Dedifferentiated amniotic fluid mesenchymal stem cell (primary cell): ENCODE data around the gene C1R.

ENCODE experiments used
- DNase-seq: peaks from one replicate; pipeline ENCODE4 v3.0.0-alpha.2; 2016; ENCODE audit errors: extremely low spot score

Gene C1R

GRCh38 chr12:7099290-7099996 is 7.2 kb upstream of the C1R start:
- DNase-seq: no peak

- DNase-seq: no peak
Observed at GRCh38 chr12:7096979-7097378, 4.7 kb upstream of the C1R start.

GRCh38 chr12:7096006-7096932 is 4.0 kb upstream of the C1R start:
- DNase-seq: no peak

GRCh38 chr12:7093892-7094291 is 1.6 kb upstream of the C1R start:
- peak; percentile 39 for DNase-seq

- no peak for DNase-seq
Observed at GRCh38 chr12:7093486-7093885, 1.2 kb upstream of the C1R start.

- no peak for DNase-seq
Observed at GRCh38 chr12:7092986-7093460, 778 bp upstream of the C1R start.

GRCh38 chr12:7091660-7092228 is 501 bp downstream of the C1R start:
- no peak for DNase-seq

- DNase-seq: no peak
Observed at GRCh38 chr12:7091171-7091570, 1.1 kb downstream of the C1R start.

GRCh38 chr12:7090222-7090998 is 1.8 kb downstream of the C1R start:
- no peak for DNase-seq

- DNase-seq: no peak
Observed at GRCh38 chr12:7089196-7089871, 2.9 kb downstream of the C1R start.

GRCh38 chr12:7083125-7083524 is 9.1 kb downstream of the C1R start:
- no peak for DNase-seq

- DNase-seq: no peak
Observed at GRCh38 chr12:7081037-7081436, 11.2 kb downstream of the C1R start.

GRCh38 chr12:7079826-7080125 is 12.5 kb downstream of the C1R start:
- DNase-seq: peak; percentile 29

- DNase-seq: no peak
Observed at GRCh38 chr12:7078163-7078562, 14.1 kb downstream of the C1R start.

GRCh38 chr12:7076493-7076892 is 15.8 kb downstream of the C1R start:
- DNase-seq: no peak

- peak; percentile 40 for DNase-seq
Observed at GRCh38 chr12:7075939-7076338, 16.3 kb downstream of the C1R start.

- DNase-seq: no peak
Observed at GRCh38 chr12:7075518-7075917, 16.7 kb downstream of the C1R start.

GRCh38 chr12:7073946-7074345 is 18.3 kb downstream of the C1R start:
- DNase-seq: no peak

- no peak for DNase-seq
Observed at GRCh38 chr12:7072554-7072953, 19.7 kb downstream of the C1R start.

- DNase-seq: no peak
Observed at GRCh38 chr12:7072035-7072434, 20.2 kb downstream of the C1R start.

- no peak for DNase-seq
Observed at GRCh38 chr12:7069386-7069785, 22.9 kb downstream of the C1R start.

GRCh38 chr12:7068994-7069346 is 23.3 kb downstream of the C1R start:
- DNase-seq: no peak
